ENCODE data around the gene LGR6. TPM values are rescaled to one million over a fixed set of nuclear protein-coding genes. Genes with fewer than 3 reads are reported as not detected.

The LGR6 gene
- polyA plus RNA-seq, 1 experiment = not detected

DNA sequence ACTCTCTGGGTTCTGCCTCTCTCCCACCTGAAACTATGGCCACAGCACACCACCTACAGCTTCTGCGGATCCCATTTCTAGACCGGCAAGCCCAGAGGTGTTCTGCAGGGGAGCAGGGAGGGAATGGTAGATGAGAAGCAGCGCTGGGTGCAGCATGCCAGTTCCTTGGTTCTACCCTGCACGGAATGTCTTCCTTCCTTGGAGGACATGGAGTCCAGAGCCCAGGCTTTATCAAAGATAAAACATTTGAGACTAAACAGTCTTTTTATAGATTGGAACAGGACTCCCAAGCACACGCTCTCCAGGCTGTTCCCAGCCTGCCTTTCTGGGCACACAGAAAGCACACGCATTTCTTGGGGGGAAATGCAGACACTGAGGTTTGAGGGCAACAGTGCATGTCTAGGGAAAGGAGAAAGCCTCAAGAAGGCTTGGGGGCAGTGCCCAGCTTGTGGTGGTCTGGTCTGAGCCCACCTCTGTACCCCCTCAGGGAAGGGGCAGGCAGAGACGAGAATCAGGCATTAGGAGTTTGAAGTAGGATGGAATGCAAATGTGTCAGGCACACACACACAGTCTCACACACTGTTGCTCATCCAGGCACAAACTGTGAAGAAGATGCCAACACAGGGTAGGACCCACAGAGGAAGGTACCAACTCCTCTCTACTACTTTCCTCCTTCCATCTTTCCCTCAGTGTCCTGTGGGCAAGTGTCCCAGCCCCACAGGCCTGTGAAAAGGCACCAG, 29.7 kb downstream of the LGR6 start:
- DNase-seq (ENCODE audit: low read depth) = no peak
- ChIA-PET POLR2A (no interaction called here), CTCF (interaction anchor here (0.6 to 1.4 kb wide), 3 partner anchors 9 to 30 kb away, joined by 3 to 6 read pairs (median 4); no protein-coding TSS in a partner anchor)
- no peak overlapping the region for H3K4me3 ChIP-seq (ENCODE audit: low read depth, low read length)
- peaks cover 37% of the 10 kb centered on the region for H3K27me3 ChIP-seq (ENCODE audit: control insufficient read depth, insufficient read depth, low read length)
- no peaks in the 10 kb centered on the region for H3K36me3 ChIP-seq (ENCODE audit: control insufficient read depth, insufficient read depth, low read length)
- TF ChIP-seq CTCF (IDR thresholded peaks at IDR 0.05; ENCODE audit: insufficient read depth, low read depth, low read length) = no peak

DNA sequence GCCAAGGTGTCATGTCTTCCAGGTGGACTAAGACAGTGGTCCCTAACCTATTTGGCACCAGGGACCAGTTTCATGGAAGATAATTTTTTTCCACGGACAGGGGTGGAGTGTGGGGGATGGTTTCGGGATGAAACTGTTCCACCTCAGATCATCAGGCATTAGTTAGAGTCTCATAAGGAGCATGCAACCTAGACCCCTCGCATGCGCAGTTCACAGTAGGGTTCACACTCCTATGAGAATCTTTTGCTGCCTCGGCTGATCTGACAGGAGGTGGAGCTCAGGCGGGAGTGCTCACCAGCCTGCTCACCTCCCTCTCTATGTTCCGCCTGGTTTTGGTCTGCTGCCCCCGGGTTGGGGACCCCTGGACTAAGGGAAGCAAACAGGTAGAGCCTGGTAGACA, 30.9 kb downstream of the LGR6 start:
- Histone ChIP-seq H3K36me3 (ENCODE audit: control insufficient read depth, insufficient read depth, low read length) (no peaks in the 10 kb centered on the region), H3K4me3 (ENCODE audit: low read depth, low read length) (no peak overlapping the region), H3K27me3 (ENCODE audit: control insufficient read depth, insufficient read depth, low read length) (peaks cover 34% of the 10 kb centered on the region)
- DNase-seq (ENCODE audit: low read depth) = no peak
- ChIA-PET POLR2A (no interaction called here), CTCF (interaction anchor here (0.7 to 1.4 kb wide), 4 partner anchors 10 to 31 kb away, joined by 3 to 6 read pairs (median 4); partner anchors contain the start of gene LGR6)
- TF ChIP-seq CTCF (IDR thresholded peaks at IDR 0.05; ENCODE audit: insufficient read depth, low read depth, low read length) = no peak

DNA sequence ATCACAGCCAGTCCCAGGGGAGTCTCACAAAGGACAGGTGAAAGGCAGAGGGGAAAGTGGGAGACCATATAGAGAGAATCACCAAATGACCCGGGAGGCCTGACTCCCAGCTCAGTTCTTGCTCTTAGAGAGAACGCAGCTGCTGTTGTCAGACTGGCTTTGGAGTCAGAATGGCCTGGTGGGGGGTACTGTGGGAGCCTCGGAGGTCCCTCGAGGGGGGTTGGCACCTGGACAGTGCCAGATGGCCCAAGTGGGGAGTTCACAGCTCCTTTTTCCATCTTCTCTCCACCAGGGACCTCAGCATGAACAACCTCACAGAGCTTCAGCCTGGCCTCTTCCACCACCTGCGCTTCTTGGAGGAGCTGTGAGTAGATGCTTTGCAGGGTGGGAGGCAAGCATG, 31.5 kb downstream of the LGR6 start:
- no peak for DNase-seq (ENCODE audit: low read depth)
- ChIA-PET POLR2A (no interaction called here), CTCF (interaction anchor here (0.8 to 2.3 kb wide), 6 partner anchors 9 to 41 kb away, joined by 3 to 9 read pairs (median 4); partner anchors contain the start of gene LGR6)
- H3K4me3 ChIP-seq (ENCODE audit: low read depth, low read length) = no peak overlapping the region
- TF ChIP-seq CTCF (IDR thresholded peaks at IDR 0.05; ENCODE audit: insufficient read depth, low read depth, low read length) = no peak
- peaks cover 37% of the 10 kb centered on the region for H3K27me3 ChIP-seq (ENCODE audit: control insufficient read depth, insufficient read depth, low read length)
- no peaks in the 10 kb centered on the region for H3K36me3 ChIP-seq (ENCODE audit: control insufficient read depth, insufficient read depth, low read length)

DNA sequence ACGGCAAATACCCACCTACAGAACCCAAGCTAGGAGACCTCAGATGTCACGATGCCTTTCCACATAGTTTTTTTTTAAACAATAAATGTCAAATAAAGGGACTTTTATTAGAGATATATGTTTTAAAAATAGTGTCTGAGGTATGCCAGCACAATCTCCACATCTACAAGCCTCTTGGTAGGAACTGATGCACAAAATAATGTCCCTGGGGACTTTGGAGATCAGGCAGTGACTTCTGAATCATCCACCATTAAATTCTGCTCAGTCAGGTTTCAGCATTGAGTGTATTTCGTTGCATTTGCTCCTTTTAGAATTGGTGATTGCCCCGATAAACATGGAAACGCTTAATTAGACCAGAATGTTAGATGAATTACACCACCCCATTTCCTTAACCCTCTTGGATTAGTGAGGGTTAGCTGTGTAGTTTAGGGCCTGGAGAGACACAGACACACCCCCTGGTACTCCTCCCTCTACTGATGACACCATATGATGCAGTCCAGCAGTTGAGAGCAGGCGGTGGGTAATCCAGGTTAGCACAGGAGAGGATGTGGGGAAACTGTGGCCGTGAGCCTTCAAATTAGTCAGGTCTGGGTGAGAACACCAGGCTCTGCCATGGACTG, 33.6 kb downstream of the LGR6 start:
- TF ChIP-seq CTCF (IDR thresholded peaks at IDR 0.05; ENCODE audit: insufficient read depth, low read depth, low read length) = no peak
- CTCF ChIA-PET = interaction anchor here (1.7 to 2.3 kb wide), 2 partner anchors 8 to 10 kb away, joined by 6 to 9 read pairs; no protein-coding TSS in a partner anchor
- Histone ChIP-seq H3K4me3 (ENCODE audit: low read depth, low read length) (no peak overlapping the region), H3K27me3 (ENCODE audit: control insufficient read depth, insufficient read depth, low read length) (peaks cover 37% of the 10 kb centered on the region), H3K36me3 (ENCODE audit: control insufficient read depth, insufficient read depth, low read length) (no peaks in the 10 kb centered on the region)
- DNase-seq (ENCODE audit: low read depth) = no peak
- POLR2A ChIA-PET = no interaction called here

DNA sequence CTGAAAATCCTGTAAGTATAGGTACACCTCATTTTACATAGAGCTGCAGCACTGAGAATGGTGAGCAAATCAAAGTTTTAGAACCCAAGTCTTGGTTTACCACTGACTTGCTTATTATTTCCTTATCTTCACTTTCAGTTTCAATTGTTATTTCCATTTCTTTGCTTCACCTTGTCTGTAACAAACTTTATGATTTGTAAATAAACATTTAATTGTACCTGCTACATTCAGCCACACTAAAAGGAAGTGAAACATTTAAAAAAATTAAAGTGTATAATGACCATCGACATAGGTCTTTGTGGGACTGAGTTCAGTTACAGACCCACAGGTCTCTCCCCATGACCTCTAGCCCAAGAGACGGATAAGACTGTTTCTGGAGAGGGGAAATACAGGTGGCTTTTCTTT, 34.4 kb downstream of the LGR6 start:
- no peak overlapping the region for H3K4me3 ChIP-seq (ENCODE audit: low read depth, low read length)
- DNase-seq (ENCODE audit: low read depth) = no peak
- CTCF ChIA-PET = no interaction called here
- H3K36me3 ChIP-seq (ENCODE audit: control insufficient read depth, insufficient read depth, low read length) = no peaks in the 10 kb centered on the region
- peaks cover 37% of the 10 kb centered on the region for H3K27me3 ChIP-seq (ENCODE audit: control insufficient read depth, insufficient read depth, low read length)
- TF ChIP-seq CTCF (IDR thresholded peaks at IDR 0.05; ENCODE audit: insufficient read depth, low read depth, low read length) = no peak
- POLR2A ChIA-PET = no interaction called here

Data from BJ (cell line).